Neural progenitor cell (in vitro differentiated cells): ENCODE data around the gene JDP2. TPM values are rescaled to one million over a fixed set of nuclear protein-coding genes. Genes with fewer than 3 reads are reported as not detected.

Experiments
- DNase-seq: peaks from one replicate; pipeline ENCODE4 v3.0.0-alpha.2; 2016; ENCODE audit warnings: low spot score
- H2AFZ ChIP-seq: fragments of 200-600 bp; sonication (generic); replicated peaks from 2 replicates; pipeline ENCODE4 v1.6.1; 2016; ENCODE audit warnings: antibody characterized with exemption
- H3F3A ChIP-seq: fragments of 200-600 bp; sonication (generic); 2 replicates; pipeline ENCODE4 v1.6.1; 2016; ENCODE audit warnings: antibody characterized with exemption, low read depth
- H3K27ac ChIP-seq: fragments of 200-600 bp; sonication (generic); 2 replicates; pipeline ENCODE4 v1.5.1; 2016; ENCODE audit warnings: mild to moderate bottlenecking
- H3K27me3 ChIP-seq: fragments of 200-600 bp; sonication (generic); 2 replicates; pipeline ENCODE4 v1.6.1; 2016; ENCODE audit warnings: mild to moderate bottlenecking, moderate library complexity
- H3K36me3 ChIP-seq: fragments of 200-600 bp; sonication (generic); 2 replicates; pipeline ENCODE4 v1.5.1; 2016
- H3K4me1 ChIP-seq: fragments of 200-600 bp; sonication (generic); 2 replicates; pipeline ENCODE4 v1.6.1; 2016; ENCODE audit warnings: mixed run types
- H3K4me2 ChIP-seq: fragments of 200-600 bp; sonication (generic); 2 replicates; pipeline ENCODE4 v1.6.1; 2016
- H3K4me3 ChIP-seq: fragments of 200-600 bp; sonication (generic); 2 replicates; pipeline ENCODE4 v1.5.1; 2016
- H3K79me2 ChIP-seq: fragments of 200-600 bp; sonication (generic); 2 replicates; pipeline ENCODE4 v1.6.1; 2016; ENCODE audit warnings: low read depth
- H3K9ac ChIP-seq: fragments of 200-600 bp; sonication (generic); 2 replicates; pipeline ENCODE4 v1.6.1; 2016
- H3K9me3 ChIP-seq: fragments of 200-600 bp; sonication (generic); 2 replicates; pipeline ENCODE4 v1.5.1; 2016; ENCODE audit warnings: low read depth
- H4K20me1 ChIP-seq: fragments of 200-600 bp; sonication (generic); 2 replicates; pipeline ENCODE4 v1.6.1; 2016; ENCODE audit warnings: low read depth
- H3K27ac Mint-ChIP-seq: 3 replicates; pipeline ENCODE4 v1.8.0; 2021; ENCODE audit warnings: mixed read lengths
- H3K27me3 Mint-ChIP-seq: 2 replicates; pipeline ENCODE4 v1.8.0; 2022; ENCODE audit warnings: low read depth, mild to moderate bottlenecking, inconsistent platforms, moderate library complexity, mixed read lengths; ENCODE audit not compliant: insufficient read depth
- H3K36me3 Mint-ChIP-seq: 3 replicates; pipeline ENCODE4 v1.8.0; 2021; ENCODE audit warnings: mixed read lengths
- H3K4me1 Mint-ChIP-seq: 3 replicates; pipeline ENCODE4 v1.8.0; 2021; ENCODE audit warnings: mixed read lengths
- H3K4me3 Mint-ChIP-seq: 3 replicates; pipeline ENCODE4 v1.8.0; 2021; ENCODE audit warnings: mild to moderate bottlenecking, moderate library complexity, mixed read lengths
- H3K9me3 Mint-ChIP-seq: 3 replicates; pipeline ENCODE4 v1.8.0; 2020; ENCODE audit warnings: mixed read lengths
- EZH2 ChIP-seq: fragments of 200-600 bp; sonication (generic); IDR thresholded peaks from 2 replicates; pipeline ENCODE4 v1.6.1; 2017; ENCODE audit warnings: antibody characterized with exemption, mild to moderate bottlenecking, moderate library complexity
- EZH2phosphoT487 ChIP-seq: fragments of 200-600 bp; sonication (generic); IDR thresholded peaks from 2 replicates; pipeline ENCODE4 v1.6.1; 2017; ENCODE audit warnings: antibody characterized with exemption
- total RNA-seq: library from RNA; depleted of rRNA; stranded (reverse); fragments of >200 nt; gene quantifications from 2 replicates; pipeline ENCODE4 v1.2.3, GENCODE V29; 2015; ENCODE audit warnings: low replicate concordance
- TF ChIP-seq, protein P1 (sequence below): fragments of 200-600 bp; sonication (generic); IDR thresholded peaks from 2 replicates; pipeline ENCODE4 v1.5.1; 2017; ENCODE audit warnings: antibody characterized with exemption, mild to moderate bottlenecking

Gene JDP2
- total RNA-seq, 1 donor from 2014 or later: 2.5 TPM

GRCh38 chr14:75454963-75455546 is 27.2 kb downstream of the JDP2 start:
- H3K36me3 Mint-ChIP-seq: no peaks in the 10 kb centered on the region
- Histone ChIP-seq H4K20me1 (no peaks in the 10 kb centered on the region), H3K27ac (no peak overlapping the region), H3K36me3 (no peaks in the 10 kb centered on the region), H3K4me3 (no peak overlapping the region), H3K4me2 (no peak overlapping the region), H3K9ac (no peak overlapping the region), H3K27me3 (no peaks in the 10 kb centered on the region), H3K4me1 (peaks cover 41% of the 10 kb centered on the region), H3F3A (peaks cover 27% of the 10 kb centered on the region), H3K9me3 (no peaks in the 10 kb centered on the region), H2AFZ (no peak overlapping the region), H3K79me2 (peaks cover 2% of the 10 kb centered on the region)
- no peak overlapping the region for H3K4me3 Mint-ChIP-seq
- peak overlapping the region; percentile 63 for H3K27ac Mint-ChIP-seq
- no peaks in the 10 kb centered on the region for H3K9me3 Mint-ChIP-seq
- no peak for DNase-seq
- TF ChIP-seq EZH2: no peak
- no peak for TF ChIP-seq EZH2phosphoT487
- TF ChIP-seq, protein P1, sequence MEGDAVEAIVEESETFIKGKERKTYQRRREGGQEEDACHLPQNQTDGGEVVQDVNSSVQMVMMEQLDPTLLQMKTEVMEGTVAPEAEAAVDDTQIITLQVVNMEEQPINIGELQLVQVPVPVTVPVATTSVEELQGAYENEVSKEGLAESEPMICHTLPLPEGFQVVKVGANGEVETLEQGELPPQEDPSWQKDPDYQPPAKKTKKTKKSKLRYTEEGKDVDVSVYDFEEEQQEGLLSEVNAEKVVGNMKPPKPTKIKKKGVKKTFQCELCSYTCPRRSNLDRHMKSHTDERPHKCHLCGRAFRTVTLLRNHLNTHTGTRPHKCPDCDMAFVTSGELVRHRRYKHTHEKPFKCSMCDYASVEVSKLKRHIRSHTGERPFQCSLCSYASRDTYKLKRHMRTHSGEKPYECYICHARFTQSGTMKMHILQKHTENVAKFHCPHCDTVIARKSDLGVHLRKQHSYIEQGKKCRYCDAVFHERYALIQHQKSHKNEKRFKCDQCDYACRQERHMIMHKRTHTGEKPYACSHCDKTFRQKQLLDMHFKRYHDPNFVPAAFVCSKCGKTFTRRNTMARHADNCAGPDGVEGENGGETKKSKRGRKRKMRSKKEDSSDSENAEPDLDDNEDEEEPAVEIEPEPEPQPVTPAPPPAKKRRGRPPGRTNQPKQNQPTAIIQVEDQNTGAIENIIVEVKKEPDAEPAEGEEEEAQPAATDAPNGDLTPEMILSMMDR: no peak
- H3K4me1 Mint-ChIP-seq: peaks cover 60% of the 10 kb centered on the region
- peaks cover 8% of the 10 kb centered on the region for H3K27me3 Mint-ChIP-seq

GRCh38 chr14:75456069-75456996 is 28.5 kb downstream of the JDP2 start:
- no peak overlapping the region for H3K4me2 ChIP-seq
- Mint-ChIP-seq H3K36me3 (no peaks in the 10 kb centered on the region), H3K27ac (peak overlapping the region; percentile 88), H3K27me3 (peaks cover 8% of the 10 kb centered on the region), H3K4me1 (peaks cover 52% of the 10 kb centered on the region), H3K9me3 (no peaks in the 10 kb centered on the region), H3K4me3 (no peak overlapping the region)
- H3K27ac ChIP-seq: no peak overlapping the region
- H3K9ac ChIP-seq: no peak overlapping the region
- H3K4me1 ChIP-seq: peaks cover 37% of the 10 kb centered on the region
- H3K9me3 ChIP-seq: no peaks in the 10 kb centered on the region
- no peaks in the 10 kb centered on the region for H3K36me3 ChIP-seq
- DNase-seq: peak; percentile 19
- peaks cover 2% of the 10 kb centered on the region for H3K79me2 ChIP-seq
- peak overlapping the region; percentile 95 for H2AFZ ChIP-seq
- TF ChIP-seq EZH2: no peak
- TF ChIP-seq EZH2phosphoT487: no peak
- TF ChIP-seq, protein P1: no peak
- no peak overlapping the region for H3K4me3 ChIP-seq
- H4K20me1 ChIP-seq: no peaks in the 10 kb centered on the region
- peaks cover 27% of the 10 kb centered on the region for H3F3A ChIP-seq
- no peaks in the 10 kb centered on the region for H3K27me3 ChIP-seq

DNA sequence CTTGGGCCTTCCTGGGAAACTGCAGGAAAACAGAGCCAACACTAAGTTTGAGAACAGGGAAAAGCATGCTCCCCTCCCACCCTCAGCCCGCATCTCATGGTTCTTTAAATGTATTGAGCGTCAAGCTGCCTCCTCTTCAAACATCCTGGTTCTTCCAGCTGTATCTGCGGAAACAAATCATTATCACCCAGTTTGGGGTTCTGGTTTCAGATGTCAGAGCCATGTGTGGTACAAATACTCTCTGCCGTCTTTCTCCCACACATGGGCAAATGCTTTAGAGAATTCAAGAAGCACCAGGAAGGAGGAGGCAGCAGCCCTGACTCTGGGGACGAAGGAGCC is 29.1 kb downstream of the JDP2 start:
- Histone ChIP-seq H3K4me1 (peaks cover 37% of the 10 kb centered on the region), H3K9me3 (no peaks in the 10 kb centered on the region), H3K4me3 (no peak overlapping the region), H3K36me3 (no peaks in the 10 kb centered on the region), H3K27ac (no peak overlapping the region), H4K20me1 (no peaks in the 10 kb centered on the region), H3K79me2 (peaks cover 2% of the 10 kb centered on the region), H3K4me2 (no peak overlapping the region), H3K9ac (no peak overlapping the region), H3K27me3 (no peaks in the 10 kb centered on the region), H3F3A (peaks cover 21% of the 10 kb centered on the region), H2AFZ (no peak overlapping the region)
- Mint-ChIP-seq H3K27me3 (peaks cover 5% of the 10 kb centered on the region), H3K4me3 (no peak overlapping the region), H3K9me3 (no peaks in the 10 kb centered on the region), H3K27ac (peak overlapping the region; percentile 88), H3K4me1 (peaks cover 52% of the 10 kb centered on the region), H3K36me3 (no peaks in the 10 kb centered on the region)
- DNase-seq: no peak
- TF ChIP-seq EZH2: no peak
- no peak for TF ChIP-seq EZH2phosphoT487
- TF ChIP-seq, protein P1: no peak
